ENCODE measurements around the gene TM9SF1. TPM values are rescaled to one million over a fixed set of nuclear protein-coding genes. Genes with fewer than 3 reads are reported as not detected.

TM9SF1 gene
- total RNA-seq, 1 donor from 2014 or later = 48.9 TPM

DNA sequence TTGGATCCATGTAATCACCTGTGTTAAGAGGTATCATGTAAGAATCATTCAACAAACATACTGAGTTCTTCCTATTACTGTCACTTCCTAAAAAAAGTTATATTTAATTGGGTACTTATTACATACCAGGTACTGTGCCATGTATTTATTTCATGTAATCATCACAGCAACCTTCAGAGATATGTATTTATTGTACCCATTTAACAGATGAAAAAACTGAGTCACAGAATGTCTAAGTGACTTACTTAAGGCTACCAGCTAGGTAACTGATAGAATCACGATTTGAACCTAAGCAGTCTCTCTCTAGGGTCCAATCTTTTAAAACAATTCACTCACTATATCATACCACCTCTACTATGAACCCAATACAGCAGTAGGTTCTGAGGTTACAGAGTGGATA lies 50.8 kb downstream of the TM9SF1 start:
- Histone ChIP-seq H3K4me3 (no peak overlapping the region), H3K27me3 (ENCODE audit: low read depth) (no peaks in the 10 kb centered on the region), H3K27ac (no peak overlapping the region), H3K9me3 (no peaks in the 10 kb centered on the region), H3K4me1 (peaks cover 51% of the 10 kb centered on the region), H3K36me3 (peaks cover 38% of the 10 kb centered on the region)
- TF ChIP-seq, protein P1, sequence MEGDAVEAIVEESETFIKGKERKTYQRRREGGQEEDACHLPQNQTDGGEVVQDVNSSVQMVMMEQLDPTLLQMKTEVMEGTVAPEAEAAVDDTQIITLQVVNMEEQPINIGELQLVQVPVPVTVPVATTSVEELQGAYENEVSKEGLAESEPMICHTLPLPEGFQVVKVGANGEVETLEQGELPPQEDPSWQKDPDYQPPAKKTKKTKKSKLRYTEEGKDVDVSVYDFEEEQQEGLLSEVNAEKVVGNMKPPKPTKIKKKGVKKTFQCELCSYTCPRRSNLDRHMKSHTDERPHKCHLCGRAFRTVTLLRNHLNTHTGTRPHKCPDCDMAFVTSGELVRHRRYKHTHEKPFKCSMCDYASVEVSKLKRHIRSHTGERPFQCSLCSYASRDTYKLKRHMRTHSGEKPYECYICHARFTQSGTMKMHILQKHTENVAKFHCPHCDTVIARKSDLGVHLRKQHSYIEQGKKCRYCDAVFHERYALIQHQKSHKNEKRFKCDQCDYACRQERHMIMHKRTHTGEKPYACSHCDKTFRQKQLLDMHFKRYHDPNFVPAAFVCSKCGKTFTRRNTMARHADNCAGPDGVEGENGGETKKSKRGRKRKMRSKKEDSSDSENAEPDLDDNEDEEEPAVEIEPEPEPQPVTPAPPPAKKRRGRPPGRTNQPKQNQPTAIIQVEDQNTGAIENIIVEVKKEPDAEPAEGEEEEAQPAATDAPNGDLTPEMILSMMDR (IDR thresholded peaks at IDR 0.05) = no peak
- ATAC-seq (no peak), DNase-seq (no peak)
- intact Hi-C loops (cut with DNase I) = no loop called here

DNA sequence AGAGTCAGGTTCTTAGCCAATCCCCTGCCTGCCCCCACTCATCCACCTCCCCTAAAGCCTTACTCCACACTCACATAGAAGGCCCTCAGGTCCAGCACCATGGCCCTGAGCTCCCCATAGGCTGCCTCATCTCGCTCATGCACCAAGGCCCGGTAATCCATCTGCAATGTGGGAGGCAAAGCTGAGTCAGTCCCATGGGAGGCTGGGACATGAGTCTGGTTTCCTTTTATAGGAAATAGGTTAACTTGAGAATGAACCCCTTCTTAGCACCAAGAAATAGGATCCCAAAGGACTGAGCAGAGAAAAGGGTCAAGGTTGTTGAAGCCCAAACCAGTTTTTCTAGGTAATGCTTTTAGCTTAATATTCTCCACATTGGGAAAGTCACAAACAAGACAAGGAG lies 51.7 kb downstream of the TM9SF1 start:
- H3K9me3 ChIP-seq = no peaks in the 10 kb centered on the region
- no peak overlapping the region for H3K4me3 ChIP-seq
- TF ChIP-seq, protein P1 (IDR thresholded peaks at IDR 0.05) = no peak
- DNase-seq (no peak), ATAC-seq (no peak)
- H3K27ac ChIP-seq = no peak overlapping the region
- no peaks in the 10 kb centered on the region for H3K27me3 ChIP-seq (ENCODE audit: low read depth)
- intact Hi-C loops (cut with DNase I) = no loop called here
- H3K4me1 ChIP-seq = peaks cover 50% of the 10 kb centered on the region
- H3K36me3 ChIP-seq = peaks cover 38% of the 10 kb centered on the region

DNA sequence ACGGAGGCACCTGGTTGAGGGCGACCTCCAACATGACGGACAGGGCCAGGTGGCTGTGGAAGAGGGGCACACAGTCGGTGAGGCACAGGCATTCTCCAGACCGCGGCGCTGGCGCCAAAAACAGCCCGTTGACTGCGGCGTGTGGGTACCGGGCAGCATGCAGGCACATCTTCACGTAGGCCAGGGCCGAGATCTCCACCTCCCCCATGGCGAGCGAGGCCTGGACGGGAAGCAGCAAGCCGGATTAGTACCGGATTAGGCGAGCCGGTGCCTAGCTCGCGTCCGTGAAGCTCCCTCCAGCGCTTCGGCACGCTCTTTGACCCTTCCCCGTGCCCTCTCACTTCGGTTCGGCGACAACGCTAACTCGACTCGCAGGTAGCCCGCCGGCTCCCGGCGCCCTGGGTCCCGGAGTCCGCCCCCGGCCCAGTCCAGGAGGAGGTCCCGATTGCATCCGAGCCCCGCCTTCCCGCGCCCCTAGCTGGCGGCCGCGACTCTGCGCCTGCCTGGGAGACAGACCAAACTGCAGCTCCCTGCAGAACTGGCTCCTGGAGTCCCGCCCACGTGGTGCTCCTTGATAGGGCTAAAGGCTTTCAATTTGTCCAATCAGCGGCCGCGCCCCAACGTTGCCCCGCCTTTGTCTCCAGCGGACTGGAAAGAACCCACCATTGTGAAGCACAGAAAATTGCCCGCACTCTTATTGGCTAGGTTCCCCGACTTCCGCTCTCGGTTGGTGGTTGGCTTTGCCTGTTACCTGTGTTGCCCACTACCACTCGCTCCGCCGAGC lies 54.0 kb downstream of the TM9SF1 start, which contains the start of gene EMC9:
EMC9 (minus strand) TSS at position 495 of the 784 bp plus-strand sequence; CDS start at position 208, 287 bp downstream.
- Histone ChIP-seq H3K4me1 (peaks cover 59% of the 10 kb centered on the region), H3K4me3 (peak within 1 kb of the TSS; percentile 90), H3K9me3 (no peaks in the 10 kb centered on the region), H3K27me3 (ENCODE audit: low read depth) (no peaks in the 10 kb centered on the region), H3K27ac (peak within 1 kb of the TSS; percentile 85), H3K36me3 (peaks cover 49% of the 10 kb centered on the region)
- DNase-seq (peak; percentile 100), ATAC-seq (peak; percentile 96 to 97)
- TF ChIP-seq, protein P1 (IDR thresholded peaks at IDR 0.05) = peak; percentile 54
- intact Hi-C loops (cut with DNase I) = no loop called here

DNA sequence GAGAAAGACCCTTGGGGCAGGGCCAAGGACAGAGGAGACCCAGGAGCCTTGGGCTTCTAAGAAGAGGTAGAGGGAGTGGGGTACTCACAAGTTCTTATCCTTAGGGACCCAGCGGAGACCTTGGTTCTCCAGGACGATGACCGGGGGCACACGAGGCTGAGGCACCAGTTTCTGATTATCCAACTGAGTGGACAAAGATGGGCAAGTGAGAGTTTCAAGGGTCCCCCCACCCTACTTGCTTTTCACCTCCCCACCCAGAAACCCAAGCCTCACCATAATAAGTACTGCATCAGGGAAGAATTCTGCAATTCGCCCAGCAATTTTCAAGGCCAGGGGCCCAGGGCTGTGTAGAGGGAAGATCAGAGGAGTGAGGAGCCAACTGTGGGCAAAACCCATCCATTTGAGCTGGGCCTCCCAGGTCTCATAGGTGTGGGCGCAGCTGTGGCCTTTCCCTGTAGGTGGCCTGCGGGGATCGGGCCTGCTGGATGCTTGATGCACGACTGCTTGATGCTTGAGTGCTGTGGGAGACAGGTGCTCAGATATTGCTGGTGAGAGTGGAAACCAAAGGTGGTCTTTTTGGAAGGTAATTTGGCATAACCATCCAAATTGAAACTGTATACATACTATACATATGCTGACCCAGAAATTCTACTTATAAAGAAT lies 55.8 kb downstream of the TM9SF1 start:
- Histone ChIP-seq H3K4me1 (peaks cover 53% of the 10 kb centered on the region), H3K27ac (no peak overlapping the region), H3K27me3 (ENCODE audit: low read depth) (no peaks in the 10 kb centered on the region), H3K4me3 (peak overlapping the region; percentile 90), H3K9me3 (no peaks in the 10 kb centered on the region), H3K36me3 (peaks cover 42% of the 10 kb centered on the region)
- intact Hi-C loops (cut with DNase I) = no loop called here
- ATAC-seq = no peak
- TF ChIP-seq, protein P1 (IDR thresholded peaks at IDR 0.05) = no peak
- DNase-seq = no peak

Small RNA genes lying within 50 kb of the gene (microRNA-seq; reads per million reads assigned to microRNA genes)
- gene MIR7703 (ENCODE audit: borderline number of aligned reads) = not detected

Other genes starting within 250 kb of the TM9SF1 start
- 35.4 TPM for gene DHRS4, start 241.7 kb downstream of the TM9SF1 start, total RNA-seq
- 19.4 TPM for gene DHRS4L2, start 206.5 kb downstream of the TM9SF1 start, total RNA-seq
- gene CARMIL3, start 143.4 kb downstream of the TM9SF1 start, total RNA-seq = 0.95 TPM
- gene CPNE6, start 123.9 kb downstream of the TM9SF1 start, total RNA-seq = not detected
- 42.8 TPM for gene PCK2, start 101.1 kb downstream of the TM9SF1 start, total RNA-seq
- 64.9 TPM for gene DCAF11, start 80.7 kb downstream of the TM9SF1 start, total RNA-seq
- 2.0 TPM for gene NRL, start 80.5 kb downstream of the TM9SF1 start, total RNA-seq
- 0.97 TPM for gene FITM1, start 64.8 kb downstream of the TM9SF1 start, total RNA-seq
- gene PSME1, start 59.2 kb downstream of the TM9SF1 start, total RNA-seq = 198 TPM
- 9.3 TPM for gene EMC9, start 53.9 kb downstream of the TM9SF1 start, total RNA-seq
- gene PSME2, start 48.8 kb downstream of the TM9SF1 start, total RNA-seq = 144 TPM
- 67.3 TPM for gene RNF31, start 47.9 kb downstream of the TM9SF1 start, total RNA-seq
- 158 TPM for gene IRF9, start 34.2 kb downstream of the TM9SF1 start, total RNA-seq
- 18.4 TPM for gene REC8, start 23.4 kb downstream of the TM9SF1 start, total RNA-seq
- 18.3 TPM for gene IPO4, start 6.6 kb downstream of the TM9SF1 start, total RNA-seq
- 0.74 TPM for gene TSSK4, start 10.3 kb upstream of the TM9SF1 start, total RNA-seq
- 41.9 TPM for gene CHMP4A, start 18.0 kb upstream of the TM9SF1 start, total RNA-seq
- gene MDP1, start 20.6 kb upstream of the TM9SF1 start, total RNA-seq = 13.3 TPM
- 132 TPM for gene NEDD8, start 36.9 kb upstream of the TM9SF1 start, total RNA-seq
- gene GMPR2, start 37.5 kb upstream of the TM9SF1 start, total RNA-seq = 72.3 TPM
- gene TINF2, start 47.2 kb upstream of the TM9SF1 start, total RNA-seq = 85.7 TPM
- 5.9 TPM for gene TGM1, start 67.7 kb upstream of the TM9SF1 start, total RNA-seq
- gene RABGGTA, start 76.2 kb upstream of the TM9SF1 start, total RNA-seq = 50.4 TPM
- gene DHRS1, start 104.3 kb upstream of the TM9SF1 start, total RNA-seq = 22.7 TPM
- 22.0 TPM for gene NOP9, start 104.4 kb upstream of the TM9SF1 start, total RNA-seq
- 16.4 TPM for gene CIDEB, start 112.5 kb upstream of the TM9SF1 start, total RNA-seq
- gene LTB4R2, start 114.7 kb upstream of the TM9SF1 start, total RNA-seq = 5.9 TPM
- gene LTB4R, start 116.1 kb upstream of the TM9SF1 start, total RNA-seq = 14.1 TPM
- 42.7 TPM for gene ADCY4, start 139.6 kb upstream of the TM9SF1 start, total RNA-seq
- gene RIPK3, start 144.6 kb upstream of the TM9SF1 start, total RNA-seq = 27.9 TPM
- 37.0 TPM for gene NFATC4, start 172.7 kb upstream of the TM9SF1 start, total RNA-seq
- 17.9 TPM for gene NYNRIN, start 203.6 kb upstream of the TM9SF1 start, total RNA-seq
- 2.3 TPM for gene CBLN3, start 234.2 kb upstream of the TM9SF1 start, total RNA-seq
- gene KHNYN, start 234.5 kb upstream of the TM9SF1 start, total RNA-seq = 61.4 TPM
- gene SDR39U1, start 247.3 kb upstream of the TM9SF1 start, total RNA-seq = 61.6 TPM